Liver (tissue), 9 donors: ENCODE data around the gene CPED1. TPM values are rescaled to one million over a fixed set of nuclear protein-coding genes. Genes with fewer than 3 reads are reported as not detected.
A peak's percentile ranks its signal among the peaks of the same experiment; 100 is the strongest.

Experiments
- DNase-seq: peaks from one replicate; pipeline ENCODE4 v3.0.0-alpha.2; 2017; ENCODE audit warnings: low spot score
- H3K27ac ChIP-seq, 2 donors: one replicate each; pipeline ENCODE4 v1.7.0; 2013; ENCODE audit warnings: inconsistent platforms in 2 of 2, low read length in 2 of 2, control low read depth in 1 of 2, low read depth in 1 of 2, mild to moderate bottlenecking in 1 of 2
- H3K27me3 ChIP-seq, 4 donors: one replicate each; pipeline versions ENCODE4 v1.6.1 to v1.7.0; 2013; ENCODE audit warnings: low read length in 3 of 4, inconsistent platforms in 1 of 4, mild to moderate bottlenecking in 1 of 4, moderate library complexity in 1 of 4; ENCODE audit not compliant: control insufficient read depth in 4 of 4, insufficient read depth in 4 of 4
- H3K36me3 ChIP-seq, 4 donors: one replicate each; pipeline versions ENCODE4 v1.6.1 to v1.7.0; 2013; ENCODE audit warnings: low read length in 3 of 4, mild to moderate bottlenecking in 3 of 4, low read depth in 1 of 4, moderate library complexity in 1 of 4; ENCODE audit not compliant: control insufficient read depth in 4 of 4, insufficient read depth in 3 of 4
- H3K4me1 ChIP-seq, 4 donors: one replicate each; pipeline versions ENCODE4 v1.6.1 to v1.7.0; 2013; ENCODE audit warnings: low read length in 3 of 4, mild to moderate bottlenecking in 3 of 4, moderate library complexity in 1 of 4; ENCODE audit not compliant: control insufficient read depth in 4 of 4, insufficient read depth in 4 of 4
- H3K4me3 ChIP-seq, 3 donors: one replicate each; pipeline versions ENCODE4 v1.6.1 to v1.7.0; 2013; ENCODE audit warnings: low read length in 3 of 3, control low read depth in 1 of 3, low read depth in 1 of 3, mild to moderate bottlenecking in 1 of 3
- H3K9ac ChIP-seq, 2 donors: one replicate each; pipeline ENCODE4 v1.7.0; 2013; ENCODE audit warnings: low read length in 2 of 2, mild to moderate bottlenecking in 2 of 2, moderate library complexity in 2 of 2, control low read depth in 1 of 2, low read depth in 1 of 2
- H3K9me3 ChIP-seq, 4 donors: one replicate each; pipeline versions ENCODE4 v1.6.1 to v1.7.0; 2013; ENCODE audit warnings: low read length in 3 of 4; ENCODE audit not compliant: control insufficient read depth in 4 of 4
- ATF3 ChIP-seq: IDR thresholded peaks from 2 replicates; pipeline ENCODE4 v1.6.1; 2016; ENCODE audit warnings: antibody characterized with exemption
- EGR1 ChIP-seq, 2 donors: IDR thresholded peaks; 2 replicates each; pipeline ENCODE4 v1.6.1; 2016 to 2018; ENCODE audit warnings: antibody characterized with exemption in 2 of 2, low read depth in 2 of 2
- FOXA1 ChIP-seq: IDR thresholded peaks from 2 replicates; pipeline ENCODE4 v1.6.1; 2016; ENCODE audit warnings: antibody characterized with exemption
- FOXA2 ChIP-seq: IDR thresholded peaks from 2 replicates; pipeline ENCODE4 v1.6.1; 2016; ENCODE audit warnings: antibody characterized with exemption
- GABPA ChIP-seq, 2 donors: IDR thresholded peaks in 1 of 2; conservative IDR thresholded peaks in 1 of 2; 2 replicates each; pipeline ENCODE4 v1.6.1; 2016; ENCODE audit warnings: antibody characterized with exemption in 2 of 2, mild to moderate bottlenecking in 1 of 2, moderate library complexity in 1 of 2
- HNF4A ChIP-seq, 2 donors: conservative IDR thresholded peaks; 2 replicates each; pipeline ENCODE4 v1.6.1; 2016; ENCODE audit warnings: antibody characterized with exemption in 2 of 2, mild to moderate bottlenecking in 2 of 2
- JUND ChIP-seq, 2 donors: IDR thresholded peaks; 2 replicates each; pipeline ENCODE4 v1.6.1; 2016; ENCODE audit warnings: antibody characterized with exemption in 2 of 2
- MAX ChIP-seq: IDR thresholded peaks from 2 replicates; pipeline ENCODE4 v1.6.1; 2016; ENCODE audit warnings: antibody characterized with exemption
- NR2F2 ChIP-seq: IDR thresholded peaks from 2 replicates; pipeline ENCODE4 v1.6.1; 2016; ENCODE audit warnings: antibody characterized with exemption
- RAD21 ChIP-seq, 2 donors: IDR thresholded peaks; 2 replicates each; pipeline ENCODE4 v1.6.1; 2016; ENCODE audit warnings: antibody characterized with exemption in 2 of 2, mild to moderate bottlenecking in 2 of 2
- REST ChIP-seq: IDR thresholded peaks from 2 replicates; pipeline ENCODE4 v1.6.1; 2016; ENCODE audit warnings: antibody characterized with exemption, mild to moderate bottlenecking
- RXRA ChIP-seq, 2 donors: IDR thresholded peaks; 2 replicates each; pipeline ENCODE4 v1.6.1; 2017 to 2018; ENCODE audit warnings: antibody characterized with exemption in 2 of 2, mild to moderate bottlenecking in 1 of 2
- SP1 ChIP-seq: IDR thresholded peaks from 2 replicates; pipeline ENCODE4 v1.6.1; 2018; ENCODE audit warnings: antibody characterized with exemption, mild to moderate bottlenecking
- TAF1 ChIP-seq: conservative IDR thresholded peaks from 2 replicates; pipeline ENCODE4 v1.6.1; 2016; ENCODE audit warnings: antibody characterized with exemption, mild to moderate bottlenecking
- YY1 ChIP-seq: IDR thresholded peaks from 2 replicates; pipeline ENCODE4 v1.6.1; 2016; ENCODE audit warnings: antibody characterized with exemption, mild to moderate bottlenecking
- ZBTB33 ChIP-seq: IDR thresholded peaks from 2 replicates; pipeline ENCODE4 v1.6.1; 2016; ENCODE audit warnings: antibody characterized with exemption
- WGBS: extraction: QIAGEN DNeasy Blood & Tissue Kit; methylation state at CpG from one replicate; pipeline ENCODE4 v1.1.7; 2013; 5-methylcytosine and 5-hydroxymethylcytosine counted together
- polyA plus RNA-seq, 2 donors: library from polyadenylated mRNA; stranded (reverse) in 1 of 2; unstranded in 1 of 2; fragments of 200-250 nt in 1 of 2; fragments of >200 nt in 1 of 2; fragmentation: Nextera tagmentation in 1 of 2; extraction: Ambion mirVana in 1 of 2; gene quantifications; one replicate each; pipeline versions ENCODE4 v1.2.1 to v1.2.3, GENCODE V29; 2013 to 2015
- total RNA-seq, 2 donors: library from RNA; depleted of rRNA; stranded (reverse); fragments of >200 nt; gene quantifications; one replicate each; pipeline ENCODE4 v1.2.3, GENCODE V29; 2014
- TF ChIP-seq, protein P1 (sequence below): fragments of 150-350 bp; IDR thresholded peaks from 2 replicates; pipeline ENCODE4 v1.5.1; 2017; ENCODE audit warnings: improper control_type of control experiment, low read depth, low read length; ENCODE audit not compliant: missing input control
- donor health status: healthy.
- donor health status: healthy.
- donor health status: healthy.
- donor health status: healthy.
- donor health status: healthy.

Gene CPED1
- total and polyA plus RNA-seq, 4 donors, result 8.5 to 58.0 (median 14.6) TPM

- peaks cover 0 to 10% (median 4%) of the 10 kb centered on the region in 4 donors for H3K36me3 ChIP-seq
- TF ChIP-seq RAD21 (IDR thresholded peaks at IDR 0.05) (no peak), EGR1 (IDR thresholded peaks at IDR 0.05; ENCODE audit: low read depth in 2 of 2) (no peak), ZBTB33 (no peak), ATF3 (no peak), HNF4A (conservative IDR thresholded peaks at IDR 0.05) (no peak), SP1 (no peak), NR2F2 (no peak), FOXA2 (no peak), YY1 (no peak), FOXA1 (no peak), REST (no peak), MAX (no peak), GABPA (IDR thresholded peaks at IDR 0.05 in 1 of 2, conservative IDR thresholded peaks at IDR 0.05 in 1 of 2) (no peak), RXRA (IDR thresholded peaks at IDR 0.05) (no peak), TAF1 (no peak)
- no peak for DNase-seq
- WGBS, result 88% methylated on average over 2 of the region's 2 CpGs
- peaks cover 3 to 26% (median 13%) of the 10 kb centered on the region in 4 donors for H3K4me1 ChIP-seq
- no peaks in the 10 kb centered on the region for H3K9me3 ChIP-seq
- H3K27me3 ChIP-seq, result no peaks in the 10 kb centered on the region
- H3K9ac ChIP-seq, result no peak overlapping the region
- peak overlapping the region in 1 of 2 donors; percentile 21 for H3K27ac ChIP-seq
- H3K4me3 ChIP-seq, result no peak overlapping the region
These were observed 30.5 kb downstream of the CPED1 start for GRCh38 chr7:121019018-121019417.

- Histone ChIP-seq H3K9me3 (no peaks in the 10 kb centered on the region), H3K4me3 (no peak overlapping the region), H3K27me3 (no peaks in the 10 kb centered on the region), H3K9ac (no peak overlapping the region), H3K4me1 (peaks cover 3 to 34% (median 16%) of the 10 kb centered on the region in 4 donors), H3K27ac (no peak overlapping the region), H3K36me3 (peaks cover 0 to 10% (median 4%) of the 10 kb centered on the region in 4 donors)
- WGBS, result 100% methylated on average over 1 of the region's 1 CpG
- no peak for DNase-seq
- peak; percentile 55 for TF ChIP-seq FOXA1
- no peak for TF ChIP-seq EGR1 (IDR thresholded peaks at IDR 0.05; ENCODE audit: low read depth in 2 of 2)
- TF ChIP-seq HNF4A (conservative IDR thresholded peaks at IDR 0.05), result peak; percentile 56 to 65
- TF ChIP-seq REST, result peak; percentile 19
- TF ChIP-seq, protein P1, sequence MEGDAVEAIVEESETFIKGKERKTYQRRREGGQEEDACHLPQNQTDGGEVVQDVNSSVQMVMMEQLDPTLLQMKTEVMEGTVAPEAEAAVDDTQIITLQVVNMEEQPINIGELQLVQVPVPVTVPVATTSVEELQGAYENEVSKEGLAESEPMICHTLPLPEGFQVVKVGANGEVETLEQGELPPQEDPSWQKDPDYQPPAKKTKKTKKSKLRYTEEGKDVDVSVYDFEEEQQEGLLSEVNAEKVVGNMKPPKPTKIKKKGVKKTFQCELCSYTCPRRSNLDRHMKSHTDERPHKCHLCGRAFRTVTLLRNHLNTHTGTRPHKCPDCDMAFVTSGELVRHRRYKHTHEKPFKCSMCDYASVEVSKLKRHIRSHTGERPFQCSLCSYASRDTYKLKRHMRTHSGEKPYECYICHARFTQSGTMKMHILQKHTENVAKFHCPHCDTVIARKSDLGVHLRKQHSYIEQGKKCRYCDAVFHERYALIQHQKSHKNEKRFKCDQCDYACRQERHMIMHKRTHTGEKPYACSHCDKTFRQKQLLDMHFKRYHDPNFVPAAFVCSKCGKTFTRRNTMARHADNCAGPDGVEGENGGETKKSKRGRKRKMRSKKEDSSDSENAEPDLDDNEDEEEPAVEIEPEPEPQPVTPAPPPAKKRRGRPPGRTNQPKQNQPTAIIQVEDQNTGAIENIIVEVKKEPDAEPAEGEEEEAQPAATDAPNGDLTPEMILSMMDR, result no peak
- TF ChIP-seq NR2F2, result peak; percentile 70
- TF ChIP-seq RAD21 (IDR thresholded peaks at IDR 0.05), result no peak
- TF ChIP-seq SP1, result peak; percentile 17
- peak in 1 of 2 donors; percentile 44 for TF ChIP-seq RXRA (IDR thresholded peaks at IDR 0.05)
- peak; percentile 16 for TF ChIP-seq ZBTB33
- TF ChIP-seq JUND (IDR thresholded peaks at IDR 0.05), result peak; percentile 25 to 53
These were observed 31.9 kb downstream of the CPED1 start for GRCh38 chr7:121020249-121020988.
